Measurements from ENCODE around the gene VPS13A.

VPS13A gene

GRCh38 chr9:77177143-77177893 is at the start of gene VPS13A:
VPS13A (plus strand) TSS chr9:77177534; CDS start chr9:77177705, 171 bp downstream.
- peak; percentile 98 for DNase-seq

- no peak for DNase-seq
Observed at GRCh38 chr9:77128125-77128789, 49.1 kb upstream of the VPS13A start.

GRCh38 chr9:77131399-77131798 is 45.9 kb upstream of the VPS13A start:
- no peak for DNase-seq

- no peak for DNase-seq
Observed at GRCh38 chr9:77133011-77133410, 44.3 kb upstream of the VPS13A start.

- no peak for DNase-seq
Observed at GRCh38 chr9:77142366-77142765, 35.0 kb upstream of the VPS13A start.

GRCh38 chr9:77149879-77150278 is 27.5 kb upstream of the VPS13A start:
- no peak for DNase-seq

GRCh38 chr9:77152289-77152688 is 25.0 kb upstream of the VPS13A start:
- no peak for DNase-seq

- no peak for DNase-seq
Observed at GRCh38 chr9:77156646-77157371, 20.5 kb upstream of the VPS13A start.

- DNase-seq = no peak
Observed at GRCh38 chr9:77158772-77159513, 18.4 kb upstream of the VPS13A start.

- DNase-seq = no peak
Observed at GRCh38 chr9:77161191-77161590, 16.1 kb upstream of the VPS13A start.

GRCh38 chr9:77161966-77162365 is 15.4 kb upstream of the VPS13A start:
- no peak for DNase-seq

GRCh38 chr9:77162366-77162765 is 15.0 kb upstream of the VPS13A start:
- DNase-seq = no peak

- no peak for DNase-seq
Observed at GRCh38 chr9:77163884-77164283, 13.4 kb upstream of the VPS13A start.

GRCh38 chr9:77166193-77166592 is 11.1 kb upstream of the VPS13A start:
- DNase-seq = no peak

GRCh38 chr9:77170991-77171699 is 6.2 kb upstream of the VPS13A start:
- no peak for DNase-seq

GRCh38 chr9:77175151-77175550 is 2.2 kb upstream of the VPS13A start:
- no peak for DNase-seq

- DNase-seq = no peak
Observed at GRCh38 chr9:77176106-77176505, 1.2 kb upstream of the VPS13A start.

- DNase-seq = no peak
Observed at GRCh38 chr9:77176686-77177142, 620 bp upstream of the VPS13A start.

- DNase-seq = peak; percentile 62
Observed at GRCh38 chr9:77177894-77178794, 810 bp downstream of the VPS13A start.

GRCh38 chr9:77180056-77180455 is 2.7 kb downstream of the VPS13A start:
- no peak for DNase-seq

GRCh38 chr9:77183581-77183980 is 6.2 kb downstream of the VPS13A start:
- DNase-seq = no peak

All from NCI-H82 (cell line).